ENCODE data around the gene IDE. TPM values are rescaled to one million over a fixed set of nuclear protein-coding genes. Genes with fewer than 3 reads are reported as not detected.

The IDE gene
- total and polyA plus RNA-seq, 2 of the 13 experiments (the other 11 are each of a cell fraction or from before 2014, with no cell fraction given) = 16.1 to 52.1 TPM

DNA sequence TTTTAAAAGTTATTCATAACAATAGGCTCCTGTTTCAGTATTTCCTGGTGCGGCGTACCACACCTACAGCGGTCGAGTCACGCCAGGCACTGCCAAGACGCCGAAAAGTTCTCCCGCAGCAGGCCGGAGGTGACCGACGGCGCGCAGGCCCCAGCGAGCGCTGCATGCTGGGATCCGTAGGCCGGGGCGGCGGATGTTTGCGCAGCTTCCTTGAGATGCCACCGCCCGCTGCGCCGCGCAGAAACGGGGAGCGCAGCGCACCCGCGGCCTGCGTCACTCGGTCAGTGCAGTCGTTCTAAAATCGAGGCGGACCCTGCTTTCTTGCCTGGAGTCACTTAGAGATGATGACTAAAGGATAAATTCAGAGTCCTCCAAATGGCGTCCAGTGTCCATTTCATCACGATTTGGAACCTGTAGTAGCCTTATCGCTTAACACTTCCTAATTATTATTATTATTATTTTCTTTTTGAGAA lies 17.7 kb upstream of the IDE start (continued):
- no peak for TF ChIP-seq LRRFIP1 (CRISPR knock-in tag; conservative IDR thresholded peaks at IDR 0.05)
- peak; percentile 76 for TF ChIP-seq ZNF607 (CRISPR knock-in tag; IDR thresholded peaks at IDR 0.05; ENCODE audit: borderline replicate concordance)
- TF ChIP-seq CREBL2 (CRISPR knock-in tag; IDR thresholded peaks at IDR 0.05; ENCODE audit: borderline replicate concordance) = no peak; the same call in 1 of the 2 replicates
- no peak for TF ChIP-seq ZBTB14 (CRISPR knock-in tag; IDR thresholded peaks at IDR 0.05)
- 0 out of 2 replicates have a peak, but pooled peaks have one; percentile 36 for TF ChIP-seq THRA (CRISPR knock-in tag; IDR thresholded peaks at IDR 0.05; ENCODE audit: borderline replicate concordance)
- no peak for TF ChIP-seq STAT6 (CRISPR knock-in tag; IDR thresholded peaks at IDR 0.05; ENCODE audit: borderline replicate concordance)
- TF ChIP-seq, protein P1, sequence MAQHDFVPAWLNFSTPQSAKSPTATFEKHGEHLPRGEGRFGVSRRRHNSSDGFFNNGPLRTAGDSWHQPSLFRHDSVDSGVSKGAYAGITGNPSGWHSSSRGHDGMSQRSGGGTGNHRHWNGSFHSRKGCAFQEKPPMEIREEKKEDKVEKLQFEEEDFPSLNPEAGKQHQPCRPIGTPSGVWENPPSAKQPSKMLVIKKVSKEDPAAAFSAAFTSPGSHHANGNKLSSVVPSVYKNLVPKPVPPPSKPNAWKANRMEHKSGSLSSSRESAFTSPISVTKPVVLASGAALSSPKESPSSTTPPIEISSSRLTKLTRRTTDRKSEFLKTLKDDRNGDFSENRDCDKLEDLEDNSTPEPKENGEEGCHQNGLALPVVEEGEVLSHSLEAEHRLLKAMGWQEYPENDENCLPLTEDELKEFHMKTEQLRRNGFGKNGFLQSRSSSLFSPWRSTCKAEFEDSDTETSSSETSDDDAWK (CRISPR knock-in tag; IDR thresholded peaks at IDR 0.05) = no peak
- peak; percentile 27; the same call in 1 of the 2 replicates for TF ChIP-seq ZNF431 (CRISPR knock-in tag; IDR thresholded peaks at IDR 0.05; ENCODE audit: borderline replicate concordance, low read depth)
- peak; percentile 74 for TF ChIP-seq NR2C2 (CRISPR knock-in tag; IDR thresholded peaks at IDR 0.05; ENCODE audit: borderline replicate concordance)
- TF ChIP-seq, protein P2, sequence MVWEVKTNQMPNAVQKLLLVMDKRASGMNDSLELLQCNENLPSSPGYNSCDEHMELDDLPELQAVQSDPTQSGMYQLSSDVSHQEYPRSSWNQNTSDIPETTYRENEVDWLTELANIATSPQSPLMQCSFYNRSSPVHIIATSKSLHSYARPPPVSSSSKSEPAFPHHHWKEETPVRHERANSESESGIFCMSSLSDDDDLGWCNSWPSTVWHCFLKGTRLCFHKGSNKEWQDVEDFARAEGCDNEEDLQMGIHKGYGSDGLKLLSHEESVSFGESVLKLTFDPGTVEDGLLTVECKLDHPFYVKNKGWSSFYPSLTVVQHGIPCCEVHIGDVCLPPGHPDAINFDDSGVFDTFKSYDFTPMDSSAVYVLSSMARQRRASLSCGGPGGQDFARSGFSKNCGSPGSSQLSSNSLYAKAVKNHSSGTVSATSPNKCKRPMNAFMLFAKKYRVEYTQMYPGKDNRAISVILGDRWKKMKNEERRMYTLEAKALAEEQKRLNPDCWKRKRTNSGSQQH (CRISPR knock-in tag; IDR thresholded peaks at IDR 0.05; ENCODE audit: low read depth) = peak; percentile 91; the same call in 1 of the 2 replicates
- peak; percentile 76 for TF ChIP-seq TFDP2 (CRISPR knock-in tag; IDR thresholded peaks at IDR 0.05)
- no peak for TF ChIP-seq ZNF674 (CRISPR knock-in tag; IDR thresholded peaks at IDR 0.05; ENCODE audit: low read depth)
- peak; percentile 86; the same call in 1 of the 2 replicates for TF ChIP-seq ZFP90 (CRISPR knock-in tag; IDR thresholded peaks at IDR 0.05; ENCODE audit: borderline replicate concordance)
- TF ChIP-seq ZNF740 (CRISPR knock-in tag; IDR thresholded peaks at IDR 0.05) = no peak
- TF ChIP-seq MBD4 (IDR thresholded peaks at IDR 0.05; ENCODE audit: borderline replicate concordance, low read length) = no peak

All from HepG2 (cell line).